GM19193 (cell line): Measurements from ENCODE around the gene ADK.

Experiments used
- POLR2A ChIP-seq: IDR thresholded peaks from 4 replicates; pipeline ENCODE4 v1.6.1; 2011; ENCODE audit not compliant: insufficient read depth, insufficient read length; ENCODE audit errors: extremely low read depth

Gene ADK

GRCh38 chr10:74391786-74392185 lies 240.8 kb downstream of the ADK start:
- TF ChIP-seq POLR2A = no peak

GRCh38 chr10:74394416-74394969 lies 243.5 kb downstream of the ADK start:
- no peak for TF ChIP-seq POLR2A

GRCh38 chr10:74400186-74400585 lies 249.2 kb downstream of the ADK start:
- TF ChIP-seq POLR2A = no peak

DNA sequence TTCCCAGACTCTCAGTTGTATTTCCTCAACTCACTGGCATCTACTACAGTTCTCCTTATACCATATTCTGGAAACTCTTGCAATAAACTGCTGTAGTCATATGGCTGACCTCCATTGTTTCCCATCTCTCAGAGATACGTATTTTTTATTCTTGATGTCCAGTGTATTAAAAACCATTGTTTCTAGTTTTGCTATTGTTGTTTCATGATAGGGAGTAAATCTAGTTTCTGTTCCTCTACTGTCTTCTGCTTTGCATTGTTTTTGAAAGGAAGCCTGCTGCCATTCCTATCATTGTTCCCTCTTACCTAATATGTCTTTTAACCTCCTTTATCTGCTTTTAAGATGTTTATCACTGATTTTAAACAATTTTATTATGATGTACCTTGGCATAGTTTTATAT lies 255.0 kb downstream of the ADK start:
- no peak for TF ChIP-seq POLR2A

- TF ChIP-seq POLR2A = no peak
Observed at GRCh38 chr10:74415146-74415839, 264.3 kb downstream of the ADK start.

- no peak for TF ChIP-seq POLR2A
Observed at GRCh38 chr10:74417397-74417796, 266.4 kb downstream of the ADK start.

DNA sequence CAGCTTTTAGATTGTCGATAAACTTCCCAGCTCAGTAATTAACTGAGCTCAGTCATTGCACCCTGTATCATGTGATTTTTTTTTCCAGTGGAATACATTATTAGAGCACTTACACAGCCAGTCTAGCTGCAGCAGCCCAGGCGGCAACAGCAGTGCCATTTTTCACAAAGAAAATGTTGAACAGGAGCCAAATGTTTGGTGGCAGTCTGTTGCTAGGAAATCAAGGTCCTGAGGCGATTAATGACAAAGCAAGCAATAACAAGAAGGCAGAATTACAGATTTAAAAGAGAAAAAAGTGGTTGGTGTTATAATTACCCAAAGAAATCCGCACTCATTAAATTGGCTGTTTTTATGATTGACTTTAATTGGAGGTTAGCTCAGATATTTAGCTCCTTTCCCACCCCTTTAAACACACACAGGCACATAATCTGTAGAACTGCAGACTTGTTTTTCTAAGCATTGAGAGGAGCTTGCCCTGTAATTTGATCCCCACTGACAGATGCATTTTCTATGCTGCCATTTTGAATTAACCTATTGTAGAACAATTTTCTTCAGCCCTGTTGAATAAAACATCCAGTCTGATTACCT lies 267.4 kb downstream of the ADK start:
- no peak for TF ChIP-seq POLR2A

- no peak for TF ChIP-seq POLR2A
Observed at GRCh38 chr10:74419491-74419951, 268.5 kb downstream of the ADK start.

DNA sequence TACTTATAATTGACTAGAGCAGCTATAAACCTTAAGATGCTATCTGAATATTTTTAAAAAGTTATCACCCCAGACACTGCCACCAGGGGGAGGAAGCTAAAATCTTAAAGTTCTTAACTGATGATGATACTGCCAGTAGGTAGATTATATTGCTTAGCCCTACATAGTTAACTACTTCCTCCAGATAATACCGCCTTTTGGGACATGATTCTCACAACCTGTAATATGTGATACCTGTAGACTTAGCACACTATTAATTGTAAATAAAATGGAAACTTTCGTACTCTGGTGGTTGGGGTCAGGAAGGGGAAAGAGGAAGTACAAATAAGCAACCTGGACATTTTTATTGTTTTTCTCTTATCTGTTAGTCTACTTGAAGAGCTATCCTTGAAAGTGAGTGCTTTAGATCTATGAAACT lies 268.9 kb downstream of the ADK start:
- TF ChIP-seq POLR2A = no peak

DNA sequence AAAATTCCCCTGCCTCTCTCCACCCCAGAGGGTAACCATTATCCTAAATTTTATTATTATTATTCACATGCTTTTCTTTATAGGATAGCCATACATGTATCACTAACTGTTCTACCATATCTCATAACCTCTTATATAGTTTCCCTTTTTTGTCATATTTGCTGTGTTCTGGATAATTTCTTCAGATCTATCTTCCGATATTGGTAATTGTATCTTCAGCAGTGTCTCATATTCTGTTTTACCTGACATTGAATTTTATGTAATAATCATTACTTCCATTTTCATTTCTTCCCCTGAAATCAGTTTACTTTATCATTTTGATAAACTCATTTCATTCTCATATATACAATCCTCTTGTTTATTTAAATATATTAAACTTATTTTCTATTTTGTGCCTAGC lies 273.5 kb downstream of the ADK start:
- TF ChIP-seq POLR2A = no peak

DNA sequence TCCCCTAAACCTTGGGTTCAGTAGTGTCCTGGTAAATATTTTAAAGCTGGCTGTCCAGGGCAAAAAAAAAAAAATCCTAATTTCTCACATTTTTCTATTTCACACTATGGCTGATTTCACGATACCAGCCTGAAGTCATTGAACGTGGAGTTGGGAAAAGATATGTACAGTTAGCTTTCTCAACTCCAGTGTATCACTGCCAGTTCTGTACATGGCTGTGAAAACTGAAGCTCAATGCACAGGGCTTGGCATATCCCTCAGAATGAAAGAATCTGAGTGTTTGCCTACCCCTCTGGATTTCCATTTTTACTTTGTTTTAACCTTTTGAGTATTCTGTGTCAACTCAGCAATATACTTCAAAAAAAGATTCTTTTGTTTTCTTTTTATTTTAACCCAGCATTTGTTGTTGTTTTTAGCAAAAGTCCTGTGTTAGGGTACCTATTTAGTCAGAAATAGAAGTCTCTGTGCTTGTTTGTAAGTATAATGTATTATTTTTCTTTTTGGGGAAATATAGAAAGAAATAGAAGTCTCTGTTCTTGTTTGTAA lies 274.5 kb downstream of the ADK start:
- TF ChIP-seq POLR2A = no peak

- TF ChIP-seq POLR2A = no peak
Observed at GRCh38 chr10:74431816-74432215, 280.8 kb downstream of the ADK start.

- TF ChIP-seq POLR2A = no peak
Observed at GRCh38 chr10:74432841-74433594, 282.0 kb downstream of the ADK start.

GRCh38 chr10:74433595-74433956 lies 282.6 kb downstream of the ADK start:
- TF ChIP-seq POLR2A = no peak

DNA sequence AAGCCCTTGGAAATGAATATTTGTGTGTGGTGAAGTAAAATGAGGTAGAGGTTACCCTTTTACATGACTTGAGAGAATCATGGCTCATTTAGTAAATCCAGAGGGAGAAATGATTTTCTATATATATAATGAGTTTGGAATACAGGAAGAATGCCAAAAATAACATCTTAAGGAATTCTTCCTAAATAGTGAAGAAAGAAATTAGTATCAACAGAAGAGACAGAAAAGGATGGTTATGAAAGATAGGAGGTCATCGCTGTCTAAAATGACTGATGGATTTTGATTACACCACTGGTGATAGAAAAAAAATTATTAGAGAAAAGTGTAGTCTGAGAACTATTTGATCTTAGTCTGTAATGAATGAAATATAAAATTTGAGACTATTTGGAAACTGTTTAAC lies 283.0 kb downstream of the ADK start:
- no peak for TF ChIP-seq POLR2A
